Measurements from ENCODE around the gene UBE2D2. TPM values are rescaled to one million over a fixed set of nuclear protein-coding genes. Genes with fewer than 3 reads are reported as not detected.
A peak's percentile ranks its signal among the peaks of the same experiment; 100 is the strongest.

Gene UBE2D2
- total and polyA plus RNA-seq, 2 of the 13 experiments (the other 11 are each of a cell fraction or from before 2014, with no cell fraction given) = 79.1 to 109 TPM

GRCh38 chr5:139651043-139651834 is 90.1 kb downstream of the UBE2D2 start (continued):
- TF ChIP-seq ZNF687 (CRISPR knock-in tag; IDR thresholded peaks at IDR 0.05) (peak; percentile 61), TEAD2 (CRISPR knock-in tag; IDR thresholded peaks at IDR 0.05) (no peak), AGO1 (IDR thresholded peaks at IDR 0.05; ENCODE audit: low read depth, low read length, poor library complexity, severe bottlenecking) (no peak), HNF4G (IDR thresholded peaks at IDR 0.05; ENCODE audit: borderline replicate concordance, low read depth, low read length) (no peak), HNF4G (CRISPR knock-in tag; IDR thresholded peaks at IDR 0.05; ENCODE audit: borderline replicate concordance, low read depth) (no peak), GATA4 (IDR thresholded peaks at IDR 0.05; ENCODE audit: borderline replicate concordance, low read depth) (peak; percentile 31; the same call in 1 of the 2 replicates), ZBTB26 (CRISPR knock-in tag; IDR thresholded peaks at IDR 0.05; ENCODE audit: borderline replicate concordance) (no peak), ZNF12 (CRISPR knock-in tag; IDR thresholded peaks at IDR 0.05) (no peak), TSC22D2 (CRISPR knock-in tag; IDR thresholded peaks at IDR 0.05; ENCODE audit: borderline replicate concordance) (no peak), NBN (conservative IDR thresholded peaks at IDR 0.05) (no peak), DZIP1 (CRISPR knock-in tag; IDR thresholded peaks at IDR 0.05) (no peak), MYNN (CRISPR knock-in tag; IDR thresholded peaks at IDR 0.05; ENCODE audit: low read depth) (no peak), CENPBD1 (CRISPR knock-in tag; IDR thresholded peaks at IDR 0.05; ENCODE audit: borderline replicate concordance, low read depth) (no peak), SNAPC2 (CRISPR knock-in tag; IDR thresholded peaks at IDR 0.05) (no peak), JUN (CRISPR knock-in tag; IDR thresholded peaks at IDR 0.05) (no peak), HNF1B (CRISPR knock-in tag; IDR thresholded peaks at IDR 0.05) (0 out of 2 replicates have a peak, but pooled peaks have one; percentile 44), ZNF10 (CRISPR knock-in tag; IDR thresholded peaks at IDR 0.05; ENCODE audit: borderline replicate concordance, low read depth) (no peak), ZNF777 (CRISPR knock-in tag; IDR thresholded peaks at IDR 0.05) (no peak), ZBTB7A (CRISPR knock-in tag; IDR thresholded peaks at IDR 0.05) (peak; percentile 71; the same call in 1 of the 2 replicates)
